WERI-Rb-1 (cell line): ENCODE results near the gene NTNG1.

Source experiments
- DNase-seq: peaks from one replicate; pipeline ENCODE4 v3.0.0-alpha.2; 2020
- H3K27ac ChIP-seq: fragments of 250-450 bp; sonication (Bioruptor Pico); 2 replicates; pipeline ENCODE4 v1.5.1; 2020; ENCODE audit warnings: mild to moderate bottlenecking, moderate library complexity
- H3K27me3 ChIP-seq: fragments of 250-450 bp; sonication (Bioruptor Pico); 2 replicates; pipeline ENCODE4 v1.5.1; 2021; ENCODE audit warnings: mild to moderate bottlenecking, low read depth, moderate library complexity; ENCODE audit not compliant: insufficient read depth, severe bottlenecking
- H3K36me3 ChIP-seq: fragments of 250-450 bp; sonication (Bioruptor Pico); 2 replicates; pipeline ENCODE4 v1.5.1; 2020; ENCODE audit warnings: mild to moderate bottlenecking, moderate library complexity
- H3K4me3 ChIP-seq: 2 replicates; pipeline ENCODE4 v1.5.1; 2011; ENCODE audit warnings: low read depth, mild to moderate bottlenecking, control low read depth, low read length
- H3K9me3 ChIP-seq: fragments of 250-450 bp; sonication (Bioruptor Pico); 2 replicates; pipeline ENCODE4 v1.5.1; 2021; ENCODE audit warnings: mild to moderate bottlenecking, moderate library complexity; ENCODE audit not compliant: severe bottlenecking
- TF ChIP-seq, protein P1 (sequence below): IDR thresholded peaks from 2 replicates; pipeline ENCODE4 v1.5.1; 2011; ENCODE audit warnings: low read depth, mild to moderate bottlenecking, control low read depth, inconsistent platforms, low read length

The NTNG1 gene

DNA sequence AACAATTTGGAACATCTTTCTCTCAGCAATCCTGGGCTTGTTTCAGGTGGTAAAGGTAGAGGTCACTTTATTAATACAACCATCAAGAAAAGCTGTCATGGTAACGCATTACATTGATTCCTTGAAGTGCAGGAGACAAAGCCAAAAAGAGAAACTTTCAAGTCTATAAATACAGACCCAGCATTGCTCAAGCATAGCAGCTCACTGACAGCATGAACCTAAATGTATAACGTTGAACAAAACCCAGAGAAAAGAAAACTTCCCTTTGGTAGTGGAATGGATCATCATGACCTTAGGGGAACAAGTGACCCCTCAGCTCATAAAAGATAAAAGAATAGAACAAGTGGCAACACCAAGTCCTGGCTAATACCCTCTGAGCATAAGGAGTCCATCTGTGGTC lies 332.2 kb downstream of the NTNG1 start:
- no peak for DNase-seq
- no peaks in the 10 kb centered on the region for H3K36me3 ChIP-seq
- TF ChIP-seq, protein P1, sequence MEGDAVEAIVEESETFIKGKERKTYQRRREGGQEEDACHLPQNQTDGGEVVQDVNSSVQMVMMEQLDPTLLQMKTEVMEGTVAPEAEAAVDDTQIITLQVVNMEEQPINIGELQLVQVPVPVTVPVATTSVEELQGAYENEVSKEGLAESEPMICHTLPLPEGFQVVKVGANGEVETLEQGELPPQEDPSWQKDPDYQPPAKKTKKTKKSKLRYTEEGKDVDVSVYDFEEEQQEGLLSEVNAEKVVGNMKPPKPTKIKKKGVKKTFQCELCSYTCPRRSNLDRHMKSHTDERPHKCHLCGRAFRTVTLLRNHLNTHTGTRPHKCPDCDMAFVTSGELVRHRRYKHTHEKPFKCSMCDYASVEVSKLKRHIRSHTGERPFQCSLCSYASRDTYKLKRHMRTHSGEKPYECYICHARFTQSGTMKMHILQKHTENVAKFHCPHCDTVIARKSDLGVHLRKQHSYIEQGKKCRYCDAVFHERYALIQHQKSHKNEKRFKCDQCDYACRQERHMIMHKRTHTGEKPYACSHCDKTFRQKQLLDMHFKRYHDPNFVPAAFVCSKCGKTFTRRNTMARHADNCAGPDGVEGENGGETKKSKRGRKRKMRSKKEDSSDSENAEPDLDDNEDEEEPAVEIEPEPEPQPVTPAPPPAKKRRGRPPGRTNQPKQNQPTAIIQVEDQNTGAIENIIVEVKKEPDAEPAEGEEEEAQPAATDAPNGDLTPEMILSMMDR, result no peak
- no peak overlapping the region for H3K4me3 ChIP-seq
- H3K27ac ChIP-seq, result no peak overlapping the region
- no peaks in the 10 kb centered on the region for H3K27me3 ChIP-seq
- no peaks in the 10 kb centered on the region for H3K9me3 ChIP-seq

GRCh38 chr1:107474877-107475612 lies 334.2 kb downstream of the NTNG1 start:
- no peaks in the 10 kb centered on the region for H3K9me3 ChIP-seq
- DNase-seq, result no peak
- H3K27ac ChIP-seq, result no peak overlapping the region
- H3K4me3 ChIP-seq, result no peak overlapping the region
- TF ChIP-seq, protein P1, result no peak
- no peaks in the 10 kb centered on the region for H3K27me3 ChIP-seq
- no peaks in the 10 kb centered on the region for H3K36me3 ChIP-seq

- Histone ChIP-seq H3K27ac (no peak overlapping the region), H3K27me3 (no peaks in the 10 kb centered on the region), H3K9me3 (no peaks in the 10 kb centered on the region), H3K36me3 (no peaks in the 10 kb centered on the region), H3K4me3 (no peak overlapping the region)
- TF ChIP-seq, protein P1, result peak; percentile 62
- peak; percentile 20 for DNase-seq
Measured at GRCh38 chr1:107477233-107477632, 336.4 kb downstream of the NTNG1 start.

GRCh38 chr1:107479865-107480350 lies 339.1 kb downstream of the NTNG1 start:
- Histone ChIP-seq H3K27ac (no peak overlapping the region), H3K4me3 (no peak overlapping the region), H3K36me3 (no peaks in the 10 kb centered on the region), H3K9me3 (no peaks in the 10 kb centered on the region), H3K27me3 (no peaks in the 10 kb centered on the region)
- no peak for DNase-seq
- TF ChIP-seq, protein P1, result no peak

GRCh38 chr1:107480548-107481415 lies 339.9 kb downstream of the NTNG1 start:
- Histone ChIP-seq H3K27ac (no peak overlapping the region), H3K36me3 (no peaks in the 10 kb centered on the region), H3K9me3 (no peaks in the 10 kb centered on the region), H3K27me3 (no peaks in the 10 kb centered on the region), H3K4me3 (no peak overlapping the region)
- no peak for DNase-seq
- TF ChIP-seq, protein P1, result no peak
